A673 (cell line): ENCODE results near the gene DPM1. TPM values are rescaled to one million over a fixed set of nuclear protein-coding genes. Genes with fewer than 3 reads are reported as not detected.
A peak's percentile ranks its signal among the peaks of the same experiment; 100 is the strongest.

Experiments used
- Bru-seq: library from RNA; stranded (reverse); fragments of 400-500 nt; gene quantifications from one replicate; lab custom pipeline; 2021; lab: Mats Ljungman, UMichigan
- BruChase-seq, 2 experiments: library from RNA; stranded (reverse); fragments of 400-500 nt; gene quantifications; one replicate each; lab custom pipeline; 2021; lab: Mats Ljungman, UMichigan
- BruUV-seq: library from RNA; stranded (reverse); fragments of 400-500 nt; replicated peaks from 2 replicates; lab custom pipeline; 2021; lab: Mats Ljungman, UMichigan
- CTCF ChIA-PET: fragments of 300-600 bp; sonication (Branson Sonifier 250); formaldehyde crosslinking; loops from one replicate; lab custom pipeline; 2022; ENCODE audit warnings: antibody characterized with exemption; lab: Charles Lee
- POLR2A ChIA-PET: fragments of 300-600 bp; sonication (Branson Sonifier 250); formaldehyde crosslinking; loops from one replicate; lab custom pipeline; 2022; ENCODE audit warnings: antibody characterized with exemption; ENCODE audit not compliant: low non-redundant PET; lab: Charles Lee
- DNase-seq: peaks from one replicate; pipeline ENCODE4 v3.0.0-alpha.2; 2015; ENCODE audit warnings: low spot score
- H3K27ac ChIP-seq: fragments of 200-600 bp; sonication (generic); 2 replicates; pipeline ENCODE4 v1.5.1; 2016; ENCODE audit warnings: mixed run types, low read depth, mild to moderate bottlenecking, mixed read lengths, antibody characterized with exemption, low read length; ENCODE audit not compliant: poor library complexity, severe bottlenecking
- H3K27me3 ChIP-seq: fragments of 200-600 bp; sonication (generic); replicated peaks from 2 replicates; pipeline ENCODE4 v1.6.1; 2017; ENCODE audit warnings: mixed run types, low read depth, mild to moderate bottlenecking, mixed read lengths, antibody characterized with exemption, low read length; ENCODE audit not compliant: insufficient read depth, poor library complexity
- H3K36me3 ChIP-seq: fragments of 200-600 bp; sonication (generic); 2 replicates; pipeline ENCODE4 v1.6.1; 2016; ENCODE audit warnings: mixed run types, mild to moderate bottlenecking, mixed read lengths, antibody characterized with exemption, low read length; ENCODE audit not compliant: insufficient read depth, poor library complexity, severe bottlenecking
- H3K4me1 ChIP-seq: fragments of 200-600 bp; sonication (generic); 2 replicates; pipeline ENCODE4 v1.6.1; 2017; ENCODE audit warnings: mixed run types, mild to moderate bottlenecking, mixed read lengths, antibody characterized with exemption, low read length; ENCODE audit not compliant: insufficient read depth, poor library complexity, severe bottlenecking
- H3K4me3 ChIP-seq: fragments of 200-600 bp; sonication (generic); 2 replicates; pipeline ENCODE4 v1.5.1; 2016; ENCODE audit warnings: low read depth, mixed run types, mild to moderate bottlenecking, mixed read lengths, low read length; ENCODE audit not compliant: poor library complexity, severe bottlenecking
- H3K9me3 ChIP-seq: fragments of 200-600 bp; sonication (generic); 2 replicates; pipeline ENCODE4 v1.6.1; 2016; ENCODE audit warnings: mixed run types, low read depth, mild to moderate bottlenecking, mixed read lengths, antibody characterized with exemption, low read length; ENCODE audit not compliant: poor library complexity, severe bottlenecking
- EZH2 ChIP-seq: fragments of 200-600 bp; sonication (generic); IDR thresholded peaks from 2 replicates; pipeline ENCODE4 v1.6.1; 2017; ENCODE audit warnings: borderline replicate concordance, low read depth, mild to moderate bottlenecking, mixed read lengths, antibody characterized with exemption, low read length; ENCODE audit not compliant: poor library complexity, severe bottlenecking
- intact Hi-C: fragments of 100-400 bp; cut with micrococcal nuclease; formaldehyde crosslinking; loops from one replicate; pipeline ENCODE4 v1.10.0; 2022; ENCODE audit not compliant: unreplicated experiment
- long read RNA-seq: library from polyadenylated mRNA; stranded (forward); transcript quantifications from one replicate; pipeline ENCODE4 v2.0.0, GENCODE V29; 2022
- total RNA-seq: library from RNA; stranded (reverse); gene quantifications from 2 replicates; pipeline ENCODE4 v1.2.3, GENCODE V29; 2021
- TF ChIP-seq, protein P1 (sequence below): fragments of 300-800, 200-600 bp; sonication (generic); conservative IDR thresholded peaks from 2 replicates; pipeline ENCODE4 v1.5.1; 2017; ENCODE audit warnings: low read depth, mild to moderate bottlenecking, antibody characterized with exemption, low read length, moderate library complexity, mixed read lengths

The DPM1 gene
- 62.5 and 65.5 TPM in 2 replicates for total RNA-seq
- Bru-seq, nascent RNA, result percentile 94 among the genes with signal in this experiment
- percentile 87 among the genes with signal in this experiment for BruChase-seq, experiment 1, labeled RNA remaining after a 2-hour chase
- percentile 86 among the genes with signal in this experiment for BruChase-seq, experiment 2, labeled RNA remaining after a 6-hour chase
- long read RNA-seq, transcript DPM1-203 (9 exons, 1,075 nt), result major isoform, 53 of 65 reads
- long read RNA-seq, partial matches to known transcripts, result 1 of 65 reads
- long read RNA-seq, other reads (novel, unspliced or antisense), result 8 of 65 reads

GRCh38 chr20:50957798-50958614, at the start of gene DPM1:
Gene DPM1 (minus strand): TSS chr20:50958532. CDS start chr20:50958523, 9 bp downstream.
- BruUV-seq, result no TSS peak
- TF ChIP-seq, protein P1, sequence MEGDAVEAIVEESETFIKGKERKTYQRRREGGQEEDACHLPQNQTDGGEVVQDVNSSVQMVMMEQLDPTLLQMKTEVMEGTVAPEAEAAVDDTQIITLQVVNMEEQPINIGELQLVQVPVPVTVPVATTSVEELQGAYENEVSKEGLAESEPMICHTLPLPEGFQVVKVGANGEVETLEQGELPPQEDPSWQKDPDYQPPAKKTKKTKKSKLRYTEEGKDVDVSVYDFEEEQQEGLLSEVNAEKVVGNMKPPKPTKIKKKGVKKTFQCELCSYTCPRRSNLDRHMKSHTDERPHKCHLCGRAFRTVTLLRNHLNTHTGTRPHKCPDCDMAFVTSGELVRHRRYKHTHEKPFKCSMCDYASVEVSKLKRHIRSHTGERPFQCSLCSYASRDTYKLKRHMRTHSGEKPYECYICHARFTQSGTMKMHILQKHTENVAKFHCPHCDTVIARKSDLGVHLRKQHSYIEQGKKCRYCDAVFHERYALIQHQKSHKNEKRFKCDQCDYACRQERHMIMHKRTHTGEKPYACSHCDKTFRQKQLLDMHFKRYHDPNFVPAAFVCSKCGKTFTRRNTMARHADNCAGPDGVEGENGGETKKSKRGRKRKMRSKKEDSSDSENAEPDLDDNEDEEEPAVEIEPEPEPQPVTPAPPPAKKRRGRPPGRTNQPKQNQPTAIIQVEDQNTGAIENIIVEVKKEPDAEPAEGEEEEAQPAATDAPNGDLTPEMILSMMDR, result no peak
- no peak for TF ChIP-seq EZH2

DNA sequence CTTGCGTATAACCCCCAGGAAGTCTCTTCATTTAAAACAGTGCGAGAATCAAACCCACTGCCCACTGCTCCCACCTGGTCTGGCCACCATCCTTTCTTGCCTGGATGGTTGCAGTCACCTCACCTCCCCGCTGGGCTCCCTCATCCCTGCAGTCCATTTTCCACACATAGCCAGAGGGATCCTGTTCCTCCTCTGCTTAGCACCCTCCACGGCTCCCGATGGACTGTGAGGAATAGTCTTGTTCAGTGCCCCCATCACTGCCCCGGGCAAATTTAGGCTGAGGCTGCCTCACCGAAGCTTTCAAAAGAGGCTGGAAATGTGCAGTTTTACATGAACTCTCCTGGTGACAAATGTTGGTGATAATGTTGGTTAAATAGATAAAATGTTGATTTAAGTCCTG, 46.9 kb upstream of the DPM1 start:
- H3K27me3 ChIP-seq, result no peaks in the 10 kb centered on the region
- CTCF ChIA-PET, result interaction anchor here (0.5 kb wide), 1 partner anchor 29 kb away, joined by 3 read pairs; no protein-coding TSS in a partner anchor
- H3K9me3 ChIP-seq, result no peaks in the 10 kb centered on the region
- H3K4me1 ChIP-seq, result no peaks in the 10 kb centered on the region
- no TSS peak for BruUV-seq
- H3K27ac ChIP-seq, result no peak overlapping the region
- POLR2A ChIA-PET, result no interaction called here
- DNase-seq, result no peak
- H3K4me3 ChIP-seq, result no peak overlapping the region
- H3K36me3 ChIP-seq, result peaks cover 7% of the 10 kb centered on the region
- intact Hi-C loops, result no loop called here
- TF ChIP-seq EZH2, result no peak
- TF ChIP-seq, protein P1, result no peak

More at GRCh38 chr20:50957798-50958614, at the start of gene DPM1:
- DNase-seq, result peak; percentile 92
- Histone ChIP-seq H3K4me1 (peaks cover 24% of the 10 kb centered on the region), H3K27me3 (no peaks in the 10 kb centered on the region), H3K36me3 (peaks cover 26% of the 10 kb centered on the region), H3K9me3 (no peaks in the 10 kb centered on the region), H3K27ac (peak within 1 kb of the TSS; percentile 100), H3K4me3 (peak within 1 kb of the TSS; percentile 95)
- intact Hi-C loops, result no loop called here
- ChIA-PET CTCF (interaction anchor here (0.5 to 1.4 kb wide), 6 partner anchors 24 to 165 kb away, joined by 3 to 4 read pairs (median 3); partner anchors contain the start of genes ADNP and BCAS4), POLR2A (interaction anchor here (0.5 to 1.0 kb wide), 2 partner anchors 11 to 24 kb away, joined by 3 to 4 read pairs; no protein-coding TSS in a partner anchor)

GRCh38 chr20:51004781-51005180, 46.4 kb upstream of the DPM1 start:
- CTCF ChIA-PET, result no interaction called here
- no peak for DNase-seq
- intact Hi-C loops, result no loop called here
- POLR2A ChIA-PET, result no interaction called here
- Histone ChIP-seq H3K9me3 (no peaks in the 10 kb centered on the region), H3K36me3 (peaks cover 7% of the 10 kb centered on the region), H3K4me3 (no peak overlapping the region), H3K27ac (no peak overlapping the region), H3K27me3 (no peaks in the 10 kb centered on the region), H3K4me1 (no peaks in the 10 kb centered on the region)
- no TSS peak for BruUV-seq
- TF ChIP-seq, protein P1, result no peak
- TF ChIP-seq EZH2, result no peak
